ENCODE measurements around the gene SPDYC.

The SPDYC gene

DNA sequence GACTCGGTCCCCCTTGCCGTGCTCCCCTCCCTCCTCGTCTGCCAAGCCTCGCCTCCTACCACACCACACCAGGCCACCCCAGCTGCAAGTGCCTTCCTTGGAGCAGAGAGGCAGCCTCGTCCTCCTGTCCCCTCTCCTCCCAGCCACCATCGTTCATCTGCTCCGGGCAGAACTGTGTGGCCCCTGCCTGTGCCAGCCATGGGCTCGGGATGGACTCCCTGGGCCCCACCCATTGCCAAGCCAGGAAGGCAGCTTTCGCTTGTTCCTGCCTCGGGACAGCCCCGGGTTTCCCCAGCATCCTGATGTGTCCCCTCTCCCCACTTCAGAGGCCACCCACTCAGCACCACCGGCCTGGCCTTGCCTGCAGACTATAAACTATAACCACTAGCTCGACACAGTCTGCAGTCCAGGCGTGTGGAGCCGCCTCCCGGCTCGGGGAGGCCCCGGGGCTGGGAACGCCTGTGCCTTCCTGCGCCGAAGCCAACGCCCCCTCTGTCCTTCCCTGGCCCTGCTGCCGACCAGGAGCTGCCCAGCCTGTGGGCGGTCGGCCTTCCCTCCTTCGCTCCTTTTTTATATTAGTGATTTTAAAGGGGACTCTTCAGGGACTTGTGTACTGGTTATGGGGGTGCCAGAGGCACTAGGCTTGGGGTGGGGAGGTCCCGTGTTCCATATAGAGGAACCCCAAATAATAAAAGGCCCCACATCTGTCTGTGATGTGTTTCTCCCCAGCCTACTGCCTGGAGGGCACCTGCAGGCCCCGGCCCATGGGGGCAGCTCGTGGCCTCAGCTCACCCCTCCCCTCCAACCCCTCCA lies 41.5 kb downstream of the SPDYC start:
- H3K4me1 ChIP-seq (ENCODE audit: insufficient read depth, poor library complexity, severe bottlenecking), result no peaks in the 10 kb centered on the region
- ATAC-seq (ENCODE audit: low read depth), result no peak

DNA sequence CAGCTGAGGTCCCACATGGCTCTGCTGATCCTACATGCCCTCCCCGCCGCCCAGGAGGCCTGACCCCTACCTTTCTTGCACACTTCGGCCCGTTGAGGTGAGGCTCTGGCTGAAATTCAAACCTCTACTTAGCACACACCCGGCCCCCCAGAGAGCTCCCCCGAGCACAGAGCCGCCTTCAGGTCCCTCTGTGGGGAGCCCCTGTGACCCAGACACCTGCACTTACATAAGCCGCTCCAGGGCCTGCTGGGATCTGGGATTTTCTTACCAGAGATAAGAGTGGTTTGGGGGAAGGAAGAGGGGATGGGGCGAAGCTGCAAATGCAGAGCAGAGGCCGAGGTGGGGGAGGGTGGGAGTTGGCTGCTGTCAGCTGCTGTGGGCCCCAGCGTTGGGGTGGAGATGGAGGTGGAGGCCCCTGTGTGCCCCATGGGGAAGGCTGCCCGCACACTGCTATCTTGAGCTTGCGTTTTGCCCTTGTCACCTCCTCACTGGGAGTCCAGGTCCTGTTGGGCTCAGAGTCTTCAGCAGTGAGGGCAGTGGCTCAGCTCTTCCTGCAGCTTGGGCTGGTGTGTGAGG lies 42.3 kb downstream of the SPDYC start:
- DNase-seq (ENCODE audit: low spot score) (no peak), ATAC-seq (ENCODE audit: low read depth) (no peak)
- no peaks in the 10 kb centered on the region for H3K4me1 ChIP-seq (ENCODE audit: insufficient read depth, poor library complexity, severe bottlenecking)
- no peaks in the 10 kb centered on the region for H3K9me3 ChIP-seq (ENCODE audit: severe bottlenecking)
- H3K27me3 ChIP-seq (ENCODE audit: insufficient read depth, poor library complexity, severe bottlenecking), result no peaks in the 10 kb centered on the region
- no peak overlapping the region for H3K27ac ChIP-seq (ENCODE audit: poor library complexity, severe bottlenecking)
- no peak overlapping the region for H3K4me3 ChIP-seq (ENCODE audit: severe bottlenecking)
- TF ChIP-seq, protein P1, sequence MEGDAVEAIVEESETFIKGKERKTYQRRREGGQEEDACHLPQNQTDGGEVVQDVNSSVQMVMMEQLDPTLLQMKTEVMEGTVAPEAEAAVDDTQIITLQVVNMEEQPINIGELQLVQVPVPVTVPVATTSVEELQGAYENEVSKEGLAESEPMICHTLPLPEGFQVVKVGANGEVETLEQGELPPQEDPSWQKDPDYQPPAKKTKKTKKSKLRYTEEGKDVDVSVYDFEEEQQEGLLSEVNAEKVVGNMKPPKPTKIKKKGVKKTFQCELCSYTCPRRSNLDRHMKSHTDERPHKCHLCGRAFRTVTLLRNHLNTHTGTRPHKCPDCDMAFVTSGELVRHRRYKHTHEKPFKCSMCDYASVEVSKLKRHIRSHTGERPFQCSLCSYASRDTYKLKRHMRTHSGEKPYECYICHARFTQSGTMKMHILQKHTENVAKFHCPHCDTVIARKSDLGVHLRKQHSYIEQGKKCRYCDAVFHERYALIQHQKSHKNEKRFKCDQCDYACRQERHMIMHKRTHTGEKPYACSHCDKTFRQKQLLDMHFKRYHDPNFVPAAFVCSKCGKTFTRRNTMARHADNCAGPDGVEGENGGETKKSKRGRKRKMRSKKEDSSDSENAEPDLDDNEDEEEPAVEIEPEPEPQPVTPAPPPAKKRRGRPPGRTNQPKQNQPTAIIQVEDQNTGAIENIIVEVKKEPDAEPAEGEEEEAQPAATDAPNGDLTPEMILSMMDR (IDR thresholded peaks at IDR 0.05; ENCODE audit: poor library complexity, severe bottlenecking), result no peak
- H3K36me3 ChIP-seq (ENCODE audit: low read depth), result peaks cover 42% of the 10 kb centered on the region

More for the DNA sequence above, 41.5 kb downstream of the SPDYC start:
- no peaks in the 10 kb centered on the region for H3K9me3 ChIP-seq (ENCODE audit: severe bottlenecking)
- H3K27ac ChIP-seq (ENCODE audit: poor library complexity, severe bottlenecking), result no peak overlapping the region
- H3K4me3 ChIP-seq (ENCODE audit: severe bottlenecking), result no peak overlapping the region
- peaks cover 48% of the 10 kb centered on the region for H3K36me3 ChIP-seq (ENCODE audit: low read depth)
- TF ChIP-seq, protein P1 (IDR thresholded peaks at IDR 0.05; ENCODE audit: poor library complexity, severe bottlenecking), result no peak
- no peak for DNase-seq (ENCODE audit: low spot score)
- no peaks in the 10 kb centered on the region for H3K27me3 ChIP-seq (ENCODE audit: insufficient read depth, poor library complexity, severe bottlenecking)

DNA sequence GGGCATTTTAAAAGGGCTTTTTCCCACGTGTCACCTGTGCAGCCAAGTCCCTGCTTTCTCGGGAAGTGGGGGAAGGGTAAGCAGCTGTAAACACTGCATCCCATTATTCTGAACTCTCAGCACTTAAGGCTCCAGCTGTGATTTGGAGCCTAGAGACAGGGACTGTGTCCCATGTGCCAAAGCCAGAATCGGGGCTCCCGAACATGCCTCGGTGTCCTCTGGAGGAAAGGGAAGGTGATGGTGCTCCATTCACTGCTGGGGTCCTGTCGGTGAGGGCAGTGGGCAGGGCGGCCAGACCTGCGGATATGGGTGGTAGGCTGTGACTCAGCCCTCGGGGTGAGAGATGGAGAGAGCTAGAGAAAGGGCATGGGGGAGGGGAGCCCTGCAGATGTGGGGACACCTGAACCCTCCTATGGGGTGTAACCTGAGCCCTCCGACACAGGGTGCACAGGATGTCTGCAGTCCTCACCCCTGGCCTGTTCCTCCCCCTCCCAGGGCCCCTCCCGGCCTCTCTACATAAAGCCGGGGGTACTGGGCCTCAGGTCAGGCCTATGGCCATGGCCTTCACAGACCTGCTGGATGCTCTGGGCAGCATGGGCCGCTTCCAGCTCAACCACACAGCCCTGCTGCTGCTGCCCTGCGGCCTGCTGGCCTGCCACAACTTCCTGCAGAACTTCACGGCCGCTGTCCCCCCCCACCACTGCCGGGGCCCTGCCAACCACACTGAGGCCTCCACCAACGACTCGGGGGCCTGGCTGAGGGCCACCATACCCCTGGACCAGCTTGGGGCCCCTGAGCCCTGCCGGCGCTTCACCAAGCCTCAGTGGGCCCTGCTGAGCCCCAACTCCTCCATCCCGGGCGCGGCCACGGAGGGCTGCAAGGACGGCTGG lies 43.5 kb downstream of the SPDYC start:
- no peak overlapping the region for H3K27ac ChIP-seq (ENCODE audit: poor library complexity, severe bottlenecking)
- peak; percentile 28 for ATAC-seq (ENCODE audit: low read depth)
- TF ChIP-seq, protein P1 (IDR thresholded peaks at IDR 0.05; ENCODE audit: poor library complexity, severe bottlenecking), result no peak
- H3K36me3 ChIP-seq (ENCODE audit: low read depth), result peaks cover 29% of the 10 kb centered on the region
- no peak for DNase-seq (ENCODE audit: low spot score)
- H3K4me1 ChIP-seq (ENCODE audit: insufficient read depth, poor library complexity, severe bottlenecking), result no peaks in the 10 kb centered on the region
- H3K27me3 ChIP-seq (ENCODE audit: insufficient read depth, poor library complexity, severe bottlenecking), result no peaks in the 10 kb centered on the region
- no peaks in the 10 kb centered on the region for H3K9me3 ChIP-seq (ENCODE audit: severe bottlenecking)
- no peak overlapping the region for H3K4me3 ChIP-seq (ENCODE audit: severe bottlenecking)

- no peak overlapping the region for H3K27ac ChIP-seq (ENCODE audit: poor library complexity, severe bottlenecking)
- ATAC-seq (ENCODE audit: low read depth) (no peak), DNase-seq (ENCODE audit: low spot score) (no peak)
- peaks cover 21% of the 10 kb centered on the region for H3K36me3 ChIP-seq (ENCODE audit: low read depth)
- no peaks in the 10 kb centered on the region for H3K9me3 ChIP-seq (ENCODE audit: severe bottlenecking)
- TF ChIP-seq, protein P1 (IDR thresholded peaks at IDR 0.05; ENCODE audit: poor library complexity, severe bottlenecking), result no peak
- no peak overlapping the region for H3K4me3 ChIP-seq (ENCODE audit: severe bottlenecking)
- H3K4me1 ChIP-seq (ENCODE audit: insufficient read depth, poor library complexity, severe bottlenecking), result no peaks in the 10 kb centered on the region
- H3K27me3 ChIP-seq (ENCODE audit: insufficient read depth, poor library complexity, severe bottlenecking), result no peaks in the 10 kb centered on the region
Observed at GRCh38 chr11:65214212-65214845, 44.3 kb downstream of the SPDYC start.
